Smooth muscle cell of trachea (primary cell): ENCODE results near the gene LEFTY2. TPM values are rescaled to one million over a fixed set of nuclear protein-coding genes. Genes with fewer than 3 reads are reported as not detected.

Source experiments
- total RNA-seq: library from RNA; depleted of rRNA; stranded (reverse); fragments of >200 nt; gene quantifications from 2 replicates; pipeline ENCODE4 v1.2.1, GENCODE V29; 2014

LEFTY2 gene
- total RNA-seq: not detected in 2 replicates

GRCh38 chr1:225941187-225941941, at the start of gene LEFTY2:
Gene LEFTY2, minus strand, starts transcription at chr1:225941220. Its CDS starts 80 bp downstream, at chr1:225941140.

GRCh38 chr1:225923692-225924555, 17.1 kb downstream of the LEFTY2 start, which contains the start of gene PYCR2:
Gene PYCR2, minus strand, starts transcription at chr1:225924250. Its CDS starts 140 bp downstream, at chr1:225924110.

GRCh38 chr1:225888898-225889601, 52.0 kb downstream of the LEFTY2 start, which contains the start of gene LEFTY1:
Gene LEFTY1, minus strand, starts transcription at chr1:225889146. Its CDS starts 80 bp downstream, at chr1:225889066.

Other genes starting within 250 kb of the LEFTY2 start
- gene SRP9, start 163.4 kb downstream of the LEFTY2 start, total RNA-seq: 193 and 397 TPM in 2 replicates
- 67.9 and 112 TPM in 2 replicates for gene EPHX1, start 131.1 kb downstream of the LEFTY2 start, total RNA-seq
- 22.5 and 25.8 TPM in 2 replicates for gene TMEM63A, start 58.8 kb downstream of the LEFTY2 start, total RNA-seq
- not detected in 2 replicates for gene LEFTY1, start 52.1 kb downstream of the LEFTY2 start, total RNA-seq
- 29.1 and 44.0 TPM in 2 replicates for gene PYCR2, start 17.0 kb downstream of the LEFTY2 start, total RNA-seq
- 15.3 and 15.5 TPM in 2 replicates for gene SDE2, start 58.1 kb upstream of the LEFTY2 start, total RNA-seq
- 75.1 and 150 TPM in 2 replicates for gene H3-3A, start 121.5 kb upstream of the LEFTY2 start, total RNA-seq
- 74.3 and 75.6 TPM in 2 replicates for gene ACBD3, start 245.5 kb upstream of the LEFTY2 start, total RNA-seq